A549 (cell line): ENCODE data around the gene C1orf21. TPM values are rescaled to one million over a fixed set of nuclear protein-coding genes. Genes with fewer than 3 reads are reported as not detected.

Source experiments
- ATAC-seq, 2 experiments: fragments of 200-7000 bp in 1 of 2; fragments of >200 bp in 1 of 2; cut with Nextera tagmentation in 1 of 2; cut with Tn5 transposase in 1 of 2; 3 replicates each; pipeline versions ENCODE4 v1.8.0 to v1.9.1; 2018 to 2020; ENCODE audit warnings: mild to moderate bottlenecking in 1 of 2, moderate library complexity in 1 of 2
- CTCF ChIA-PET: fragments of 300-600 bp; sonication (Branson Sonifier 250); formaldehyde crosslinking; extraction: SDS; loops from one replicate; lab custom pipeline; 2021; ENCODE audit warnings: antibody characterized with exemption, inconsistent platforms; lab: Yijun Ruan, JAX
- POLR2A ChIA-PET: fragments of 350-600 bp; formaldehyde crosslinking; extraction: SDS; loops from one replicate; lab custom pipeline; 2021; ENCODE audit warnings: antibody characterized with exemption, inconsistent platforms; lab: Yijun Ruan, JAX
- DNase-seq, 2 experiments: peaks; one replicate each; pipeline versions ENCODE4 v3.0.0 to v3.0.0-alpha.2; 2011 to 2016; ENCODE audit warnings: low read depth in 1 of 2, low spot score in 1 of 2
- FAIRE-seq: peaks from 2 replicates; lab custom pipeline; 2011; peaks lifted over from hg19 to GRCh38; lab: Jason Lieb, UNC
- H3K27ac ChIP-seq, 2 experiments: fragments of >200 bp; sonication (Bioruptor Twin); formaldehyde crosslinking; 3 replicates each; pipeline ENCODE4 v1.5.1; 2016 to 2017
- H3K4me1 ChIP-seq: fragments of >200 bp; sonication (Bioruptor Twin); formaldehyde crosslinking; 3 replicates; pipeline ENCODE4 v1.6.1; 2016
- H3K4me2 ChIP-seq: fragments of >200 bp; sonication (Bioruptor Twin); formaldehyde crosslinking; 3 replicates; pipeline ENCODE4 v1.6.1; 2016
- H3K4me3 ChIP-seq: fragments of >200 bp; sonication (Bioruptor Twin); formaldehyde crosslinking; 3 replicates; pipeline ENCODE4 v1.5.1; 2016
- H3K9me3 ChIP-seq: fragments of >200 bp; sonication (Bioruptor Twin); formaldehyde crosslinking; 3 replicates; pipeline ENCODE4 v1.6.1; 2016
- CBX8 ChIP-seq: fragments of 200-600 bp; sonication (generic); IDR thresholded peaks from 2 replicates; pipeline ENCODE4 v1.6.1; 2016
- CEBPB ChIP-seq, 2 experiments: fragments of >200 bp in 1 of 2; sonication (Bioruptor Twin) in 1 of 2; formaldehyde crosslinking in 1 of 2; IDR thresholded peaks; 2 replicates each; pipeline ENCODE4 v1.6.1; 2012 to 2016
- ESRRA ChIP-seq: fragments of 150-350 bp; IDR thresholded peaks from 2 replicates; pipeline ENCODE4 v1.6.1; 2014; ENCODE audit warnings: mild to moderate bottlenecking, low read length, borderline replicate concordance
- FOSB ChIP-seq: fragments of 250-450 bp; sonication (Bioruptor Pico); IDR thresholded peaks from 2 replicates; pipeline ENCODE4 v1.5.0; 2020; ENCODE audit warnings: mild to moderate bottlenecking, moderate library complexity
- FOXS1 ChIP-seq: fragments of 250-450 bp; sonication (Bioruptor Pico); IDR thresholded peaks from 2 replicates; pipeline ENCODE4 v1.5.0; 2020; ENCODE audit warnings: mild to moderate bottlenecking, moderate library complexity
- MAFK ChIP-seq: fragments of 450-650 bp; IDR thresholded peaks from 2 replicates; pipeline ENCODE4 v1.6.1; 2014; ENCODE audit not compliant: partially characterized antibody
- MAZ ChIP-seq: fragments of 150-350 bp; IDR thresholded peaks from 2 replicates; pipeline ENCODE4 v1.6.1; 2014; ENCODE audit warnings: antibody characterized with exemption, low read depth, low read length, borderline replicate concordance
- MYC ChIP-seq: IDR thresholded peaks from 2 replicates; pipeline ENCODE4 v1.6.1; 2012; ENCODE audit warnings: mild to moderate bottlenecking, inconsistent platforms, low read length, improper control_type of control experiment, borderline replicate concordance
- POLR2A ChIP-seq: IDR thresholded peaks from 2 replicates; pipeline ENCODE4 v1.6.1; 2012; ENCODE audit warnings: mild to moderate bottlenecking, low read length
- POLR2AphosphoS2 ChIP-seq: conservative IDR thresholded peaks from 2 replicates; pipeline ENCODE4 v1.6.1; 2012; ENCODE audit warnings: low read length, improper control_type of control experiment, inconsistent platforms
- RAD21 ChIP-seq, 2 experiments: fragments of >200 bp in 1 of 2; sonication (Bioruptor Twin) in 1 of 2; formaldehyde crosslinking in 1 of 2; IDR thresholded peaks in 1 of 2; conservative IDR thresholded peaks in 1 of 2; 2 replicates in 1 of 2; 3 replicates in 1 of 2; pipeline ENCODE4 v1.6.1; 2012 to 2018; ENCODE audit warnings: inconsistent platforms in 1 of 2
- RARB ChIP-seq: fragments of 250-450 bp; sonication (Bioruptor Pico); IDR thresholded peaks from 2 replicates; pipeline ENCODE4 v1.8.0; 2021; ENCODE audit warnings: mild to moderate bottlenecking, moderate library complexity
- RFX5 ChIP-seq: fragments of 450-650 bp; IDR thresholded peaks from 2 replicates; pipeline ENCODE4 v1.7.1; 2014; ENCODE audit warnings: antibody characterized with exemption, mild to moderate bottlenecking, moderate library complexity
- ZFP36 ChIP-seq: fragments of 450-650 bp; IDR thresholded peaks from 2 replicates; pipeline ENCODE4 v1.6.1; 2014; ENCODE audit warnings: borderline replicate concordance; ENCODE audit not compliant: partially characterized antibody
- WGBS: methylation state at CpG from one replicate; pipeline ENCODE4 v1.1.6; 2017; ENCODE audit errors: missing lambda C conversion rate; 5-methylcytosine and 5-hydroxymethylcytosine counted together
- polyA plus RNA-seq, 4 experiments: library from polyadenylated mRNA; depleted of rRNA in 3 of 4; stranded (reverse); fragments of >200 nt; fragmentation: RNase III in 1 of 4; extraction: RNeasy Plus Mini Kit Qiagen cat#74134 plus additional on column Dnase treatment in 1 of 4; gene quantifications; 2 replicates in 3 of 4; 3 replicates in 1 of 4; pipeline ENCODE4 v1.2.3, GENCODE V29; 2011 to 2017
- TF ChIP-seq, protein P1 (sequence below): IDR thresholded peaks from 2 replicates; pipeline ENCODE4 v1.6.1; 2012
- TF ChIP-seq, protein P2 (sequence below): IDR thresholded peaks from 2 replicates; pipeline ENCODE4 v1.6.1; 2012; ENCODE audit warnings: low read depth, borderline replicate concordance
- TF ChIP-seq, protein P3 (sequence below): fragments of 200-600 bp; sonication (generic); IDR thresholded peaks from 2 replicates; pipeline ENCODE4 v1.6.1; 2016; ENCODE audit warnings: antibody characterized with exemption, mild to moderate bottlenecking, moderate library complexity
- TF ChIP-seq, protein P4 (sequence below): fragments of 150-350 bp; IDR thresholded peaks from 2 replicates; pipeline ENCODE4 v1.6.1; 2014; ENCODE audit warnings: low read depth, mild to moderate bottlenecking, low read length
- TF ChIP-seq, protein P5 (sequence below): fragments of >200 bp; sonication (Bioruptor Twin); formaldehyde crosslinking; IDR thresholded peaks from 2 replicates; pipeline ENCODE4 v1.6.1; 2016
- TF ChIP-seq, protein P6 (sequence below): fragments of 250-450 bp; sonication (Bioruptor Pico); IDR thresholded peaks from 2 replicates; pipeline ENCODE4 v1.5.0; 2021; ENCODE audit warnings: mild to moderate bottlenecking, moderate library complexity, borderline replicate concordance

The C1orf21 gene
- polyA plus RNA-seq, 2 of the 4 experiments (the other 2 are of a cell fraction), result 11.4 to 11.6 TPM

DNA sequence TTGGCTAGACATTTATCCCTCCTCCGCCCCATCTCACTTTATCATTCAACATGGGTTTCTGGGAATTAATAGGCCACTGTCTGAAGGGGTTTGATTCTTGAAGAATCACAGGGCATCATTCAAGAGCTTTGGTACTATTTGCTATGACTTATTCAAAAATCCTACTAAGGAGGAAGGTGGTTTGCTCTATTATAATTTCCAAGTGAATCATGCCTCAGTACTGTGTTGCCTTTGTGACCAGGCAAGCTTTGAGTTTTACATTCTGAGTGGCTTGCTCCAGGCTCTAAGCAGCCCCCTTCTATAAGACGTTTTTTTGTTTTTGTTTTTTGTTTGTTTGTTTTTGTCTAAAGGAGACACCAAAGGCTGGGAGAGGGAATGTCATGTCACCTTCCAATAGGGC lies 2.6 kb downstream of the C1orf21 start:
- ATAC-seq, result no peak
- no peak overlapping the region for H3K4me3 ChIP-seq

DNA sequence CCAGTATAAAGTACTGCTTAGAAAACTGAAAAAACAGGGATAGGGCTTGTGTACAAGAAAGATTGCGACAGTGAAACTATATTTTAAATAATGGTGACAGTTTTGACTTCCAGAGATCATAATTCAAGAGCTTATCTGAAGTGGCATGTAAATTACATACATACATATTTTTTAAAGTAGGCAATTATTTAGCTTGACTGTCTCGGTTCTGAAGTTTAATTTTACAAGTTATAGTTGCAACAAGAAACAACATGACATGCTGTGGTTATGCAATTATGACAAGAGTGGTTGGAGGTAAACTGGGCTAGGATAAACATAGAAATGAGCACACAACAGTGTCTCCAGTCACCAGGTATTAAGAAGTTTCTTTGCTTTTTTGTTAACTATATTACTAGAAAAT lies 4.1 kb downstream of the C1orf21 start:
- H3K4me1 ChIP-seq, result peaks cover 22% of the 10 kb centered on the region
- ChIA-PET CTCF (interaction anchor here (3.5 kb wide), 1 partner anchor 9 kb away, joined by 13 read pairs; no protein-coding TSS in a partner anchor), POLR2A (no interaction called here)
- no peak for DNase-seq
- TF ChIP-seq RAD21 (conservative IDR thresholded peaks at IDR 0.05 in 1 of 2, IDR thresholded peaks at IDR 0.05 in 1 of 2) (no peak), CEBPB (IDR thresholded peaks at IDR 0.05) (peak; percentile 10 to 18; a peak in 1 of 4 replicates)
- no peak overlapping the region for H3K4me3 ChIP-seq
- ATAC-seq, result no peak
- WGBS, result 53% methylated on average over 2 of the region's 2 CpGs
- FAIRE-seq, result no peak
- H3K4me2 ChIP-seq, result no peak overlapping the region
- no peak overlapping the region for H3K27ac ChIP-seq
- H3K9me3 ChIP-seq, result no peaks in the 10 kb centered on the region

More for the DNA sequence above, 2.6 kb downstream of the C1orf21 start:
- FAIRE-seq (no peak), DNase-seq (no peak)
- TF ChIP-seq, protein P1, sequence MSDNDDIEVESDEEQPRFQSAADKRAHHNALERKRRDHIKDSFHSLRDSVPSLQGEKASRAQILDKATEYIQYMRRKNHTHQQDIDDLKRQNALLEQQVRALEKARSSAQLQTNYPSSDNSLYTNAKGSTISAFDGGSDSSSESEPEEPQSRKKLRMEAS, result no peak
- 0 out of 2 replicates have a peak, but pooled peaks have one; percentile 10 for TF ChIP-seq CBX8
- H3K4me2 ChIP-seq, result peak overlapping the region; percentile 91
- no peak overlapping the region for H3K27ac ChIP-seq
- peaks cover 25% of the 10 kb centered on the region for H3K4me1 ChIP-seq
- WGBS, result 60% methylated on average over 2 of the region's 2 CpGs
- POLR2A ChIA-PET, result no interaction called here
- CTCF ChIA-PET, result interaction anchor here (1.4 to 3.5 kb wide), 2 partner anchors 8 to 10 kb away, joined by 3 to 13 read pairs; no protein-coding TSS in a partner anchor
- no peaks in the 10 kb centered on the region for H3K9me3 ChIP-seq

DNA sequence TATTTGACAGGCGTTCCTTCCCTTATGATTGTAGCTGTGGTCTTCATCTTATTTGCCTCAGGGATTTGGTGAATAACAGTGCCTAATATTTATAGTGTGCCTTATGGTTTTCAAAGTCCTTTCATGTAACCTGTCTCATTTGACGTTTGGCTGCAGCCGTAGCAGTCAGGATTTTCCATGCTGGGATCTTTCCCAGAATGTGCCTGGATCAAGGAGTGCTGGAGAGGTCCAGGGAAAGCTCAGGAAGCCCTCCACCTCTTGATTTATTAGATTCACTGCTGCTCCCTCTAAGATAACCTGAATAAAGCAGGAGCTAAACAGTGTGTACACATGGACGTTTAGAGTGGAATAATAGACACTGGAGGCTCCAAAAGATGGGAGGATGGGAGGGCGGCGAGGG lies 5.2 kb downstream of the C1orf21 start:
- no peak for DNase-seq
- ChIA-PET CTCF (no interaction called here), POLR2A (no interaction called here)
- no peak overlapping the region for H3K27ac ChIP-seq
- 70% methylated on average over 6 of the region's 6 CpGs for WGBS
- H3K4me2 ChIP-seq, result no peak overlapping the region
- no peak for ATAC-seq
- H3K9me3 ChIP-seq, result no peaks in the 10 kb centered on the region
- no peak for TF ChIP-seq POLR2AphosphoS2
- TF ChIP-seq, protein P2, sequence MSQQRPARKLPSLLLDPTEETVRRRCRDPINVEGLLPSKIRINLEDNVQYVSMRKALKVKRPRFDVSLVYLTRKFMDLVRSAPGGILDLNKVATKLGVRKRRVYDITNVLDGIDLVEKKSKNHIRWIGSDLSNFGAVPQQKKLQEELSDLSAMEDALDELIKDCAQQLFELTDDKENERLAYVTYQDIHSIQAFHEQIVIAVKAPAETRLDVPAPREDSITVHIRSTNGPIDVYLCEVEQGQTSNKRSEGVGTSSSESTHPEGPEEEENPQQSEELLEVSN, result no peak
- TF ChIP-seq, protein P3, sequence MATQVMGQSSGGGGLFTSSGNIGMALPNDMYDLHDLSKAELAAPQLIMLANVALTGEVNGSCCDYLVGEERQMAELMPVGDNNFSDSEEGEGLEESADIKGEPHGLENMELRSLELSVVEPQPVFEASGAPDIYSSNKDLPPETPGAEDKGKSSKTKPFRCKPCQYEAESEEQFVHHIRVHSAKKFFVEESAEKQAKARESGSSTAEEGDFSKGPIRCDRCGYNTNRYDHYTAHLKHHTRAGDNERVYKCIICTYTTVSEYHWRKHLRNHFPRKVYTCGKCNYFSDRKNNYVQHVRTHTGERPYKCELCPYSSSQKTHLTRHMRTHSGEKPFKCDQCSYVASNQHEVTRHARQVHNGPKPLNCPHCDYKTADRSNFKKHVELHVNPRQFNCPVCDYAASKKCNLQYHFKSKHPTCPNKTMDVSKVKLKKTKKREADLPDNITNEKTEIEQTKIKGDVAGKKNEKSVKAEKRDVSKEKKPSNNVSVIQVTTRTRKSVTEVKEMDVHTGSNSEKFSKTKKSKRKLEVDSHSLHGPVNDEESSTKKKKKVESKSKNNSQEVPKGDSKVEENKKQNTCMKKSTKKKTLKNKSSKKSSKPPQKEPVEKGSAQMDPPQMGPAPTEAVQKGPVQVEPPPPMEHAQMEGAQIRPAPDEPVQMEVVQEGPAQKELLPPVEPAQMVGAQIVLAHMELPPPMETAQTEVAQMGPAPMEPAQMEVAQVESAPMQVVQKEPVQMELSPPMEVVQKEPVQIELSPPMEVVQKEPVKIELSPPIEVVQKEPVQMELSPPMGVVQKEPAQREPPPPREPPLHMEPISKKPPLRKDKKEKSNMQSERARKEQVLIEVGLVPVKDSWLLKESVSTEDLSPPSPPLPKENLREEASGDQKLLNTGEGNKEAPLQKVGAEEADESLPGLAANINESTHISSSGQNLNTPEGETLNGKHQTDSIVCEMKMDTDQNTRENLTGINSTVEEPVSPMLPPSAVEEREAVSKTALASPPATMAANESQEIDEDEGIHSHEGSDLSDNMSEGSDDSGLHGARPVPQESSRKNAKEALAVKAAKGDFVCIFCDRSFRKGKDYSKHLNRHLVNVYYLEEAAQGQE, result no peak
- TF ChIP-seq MAZ, result no peak
- TF ChIP-seq, protein P4, sequence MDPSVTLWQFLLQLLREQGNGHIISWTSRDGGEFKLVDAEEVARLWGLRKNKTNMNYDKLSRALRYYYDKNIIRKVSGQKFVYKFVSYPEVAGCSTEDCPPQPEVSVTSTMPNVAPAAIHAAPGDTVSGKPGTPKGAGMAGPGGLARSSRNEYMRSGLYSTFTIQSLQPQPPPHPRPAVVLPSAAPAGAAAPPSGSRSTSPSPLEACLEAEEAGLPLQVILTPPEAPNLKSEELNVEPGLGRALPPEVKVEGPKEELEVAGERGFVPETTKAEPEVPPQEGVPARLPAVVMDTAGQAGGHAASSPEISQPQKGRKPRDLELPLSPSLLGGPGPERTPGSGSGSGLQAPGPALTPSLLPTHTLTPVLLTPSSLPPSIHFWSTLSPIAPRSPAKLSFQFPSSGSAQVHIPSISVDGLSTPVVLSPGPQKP, result no peak
- TF ChIP-seq FOSB (CRISPR knock-in tag), result no peak
- TF ChIP-seq ZFP36, result no peak
- TF ChIP-seq POLR2A, result no peak
- peaks cover 20% of the 10 kb centered on the region; the same call in 2 of the 3 replicates for H3K4me1 ChIP-seq
- no peak overlapping the region for H3K4me3 ChIP-seq
- FAIRE-seq, result no peak

DNA sequence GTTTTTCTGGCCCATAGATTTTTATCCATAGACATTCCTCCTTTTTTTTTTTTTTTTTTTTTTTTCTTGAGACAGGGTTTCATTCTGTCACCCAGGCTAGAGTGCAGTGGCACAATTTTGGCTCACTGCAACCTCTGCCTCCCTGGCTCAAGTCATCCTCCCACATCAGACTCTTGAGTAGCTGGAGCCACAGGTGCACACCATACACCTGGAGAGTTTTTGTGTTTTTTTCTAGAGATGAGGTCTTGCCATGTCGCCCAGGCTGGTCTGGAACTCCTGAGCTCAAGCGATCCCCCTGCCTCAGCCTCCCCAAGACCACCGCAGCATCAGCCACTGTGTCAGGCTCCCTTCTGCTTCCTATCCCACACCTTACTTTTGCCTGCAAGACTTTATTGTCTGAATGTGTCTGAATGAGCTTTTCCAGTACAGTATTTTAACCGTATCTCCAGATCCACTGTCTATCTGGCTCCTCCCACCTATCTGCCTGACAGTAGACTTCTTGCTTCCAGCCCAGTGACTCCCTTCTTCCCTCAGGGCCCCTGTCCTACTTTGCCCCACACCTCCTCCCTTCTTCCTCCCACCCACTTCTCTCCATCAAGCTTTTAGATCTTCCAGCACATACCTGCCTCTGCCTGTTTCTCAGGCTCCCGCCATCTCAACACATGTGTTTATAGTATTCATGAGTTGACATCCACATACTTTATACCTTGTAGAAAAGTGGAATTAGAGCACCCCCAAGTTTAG lies 6.1 kb downstream of the C1orf21 start:
- POLR2A ChIA-PET, result no interaction called here
- peaks cover 20% of the 10 kb centered on the region; the same call in 2 of the 3 replicates for H3K4me1 ChIP-seq
- TF ChIP-seq ESRRA (no peak), FOXS1 (CRISPR knock-in tag) (no peak), MYC (no peak), MAFK (no peak), RARB (CRISPR knock-in tag) (no peak), RFX5 (no peak)
- TF ChIP-seq, protein P5, sequence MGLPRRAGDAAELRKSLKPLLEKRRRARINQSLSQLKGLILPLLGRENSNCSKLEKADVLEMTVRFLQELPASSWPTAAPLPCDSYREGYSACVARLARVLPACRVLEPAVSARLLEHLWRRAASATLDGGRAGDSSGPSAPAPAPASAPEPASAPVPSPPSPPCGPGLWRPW, result no peak
- TF ChIP-seq, protein P6, sequence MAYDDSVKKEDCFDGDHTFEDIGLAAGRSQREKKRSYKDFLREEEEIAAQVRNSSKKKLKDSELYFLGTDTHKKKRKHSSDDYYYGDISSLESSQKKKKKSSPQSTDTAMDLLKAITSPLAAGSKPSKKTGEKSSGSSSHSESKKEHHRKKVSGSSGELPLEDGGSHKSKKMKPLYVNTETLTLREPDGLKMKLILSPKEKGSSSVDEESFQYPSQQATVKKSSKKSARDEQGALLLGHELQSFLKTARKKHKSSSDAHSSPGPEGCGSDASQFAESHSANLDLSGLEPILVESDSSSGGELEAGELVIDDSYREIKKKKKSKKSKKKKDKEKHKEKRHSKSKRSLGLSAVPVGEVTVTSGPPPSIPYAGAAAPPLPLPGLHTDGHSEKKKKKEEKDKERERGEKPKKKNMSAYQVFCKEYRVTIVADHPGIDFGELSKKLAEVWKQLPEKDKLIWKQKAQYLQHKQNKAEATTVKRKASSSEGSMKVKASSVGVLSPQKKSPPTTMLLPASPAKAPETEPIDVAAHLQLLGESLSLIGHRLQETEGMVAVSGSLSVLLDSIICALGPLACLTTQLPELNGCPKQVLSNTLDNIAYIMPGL (CRISPR knock-in tag), result no peak
- TF ChIP-seq, protein P4, result no peak

More for the DNA sequence above, 6.1 kb downstream of the C1orf21 start:
- Histone ChIP-seq H3K4me2 (no peak overlapping the region), H3K4me3 (no peak overlapping the region), H3K27ac (no peak overlapping the region), H3K9me3 (no peaks in the 10 kb centered on the region)
- DNase-seq (no peak), FAIRE-seq (no peak), ATAC-seq (no peak)
- WGBS, result 73% methylated on average over 5 of the region's 5 CpGs
- CTCF ChIA-PET, result no interaction called here
